Activated CD4-positive, alpha-beta memory T cell treated with anti-CD3 and anti-CD28 coated beads for 36 hours (primary cell): Measurements from ENCODE around the gene TGFBRAP1. TPM values are rescaled to one million over a fixed set of nuclear protein-coding genes. Genes with fewer than 3 reads are reported as not detected.

Source experiments
- CTCF ChIA-PET: fragments of 350-600 bp; sonication (Branson Sonifier 250); formaldehyde crosslinking; loops from one replicate; lab custom pipeline; 2021; ENCODE audit warnings: antibody characterized with exemption, inconsistent platforms; lab: Charles Lee
- POLR2A ChIA-PET: fragments of 350-600 bp; sonication (Branson Sonifier 250); formaldehyde crosslinking; loops from one replicate; lab custom pipeline; 2021; ENCODE audit warnings: antibody characterized with exemption; lab: Charles Lee
- DNase-seq: peaks from one replicate; pipeline ENCODE4 v3.0.0-alpha.2; 2020
- H3K27ac Mint-ChIP-seq: one replicate; pipeline ENCODE4 v1.8.0; 2021; ENCODE audit warnings: mixed read lengths
- H3K27me3 Mint-ChIP-seq: one replicate; pipeline ENCODE4 v1.8.0; 2021; ENCODE audit warnings: mixed read lengths
- H3K36me3 Mint-ChIP-seq: one replicate; pipeline ENCODE4 v1.8.0; 2021; ENCODE audit warnings: mixed read lengths
- H3K4me1 Mint-ChIP-seq: one replicate; pipeline ENCODE4 v1.8.0; 2021; ENCODE audit warnings: low read depth, mixed read lengths
- H3K4me3 Mint-ChIP-seq: one replicate; pipeline ENCODE4 v1.8.0; 2021; ENCODE audit warnings: mild to moderate bottlenecking, mixed read lengths
- H3K9me3 Mint-ChIP-seq: one replicate; pipeline ENCODE4 v1.8.0; 2021; ENCODE audit warnings: mixed read lengths
- intact Hi-C: fragments of 100-400 bp; cut with micrococcal nuclease; formaldehyde crosslinking; loops from one replicate; pipeline ENCODE4 v1.15.1; 2023
- total RNA-seq, 2 experiments: library from RNA; stranded (reverse); gene quantifications; one replicate each; pipeline ENCODE4 v1.2.3, GENCODE V29; 2021

Gene TGFBRAP1
- total RNA-seq = 10 to 100 TPM; 16.8 to 16.9 TPM

- CTCF ChIA-PET = interaction anchor here (1.0 to 1.5 kb wide), 2 partner anchors 10 to 15 kb away, joined by 3 to 4 read pairs; no protein-coding TSS in a partner anchor
- peak within 1 kb of the TSS; percentile 91 for H3K27ac Mint-ChIP-seq
These were observed at the start of gene TGFBRAP1 for GRCh38 chr2:105329561-105330495. Gene TGFBRAP1, minus strand, starts transcription at chr2:105329735. Its CDS starts 21,434 bp downstream, at chr2:105308301.

GRCh38 chr2:105378921-105379383 is 49.4 kb upstream of the TGFBRAP1 start:
- Mint-ChIP-seq H3K27me3 (no peaks in the 10 kb centered on the region), H3K36me3 (no peaks in the 10 kb centered on the region), H3K4me1 (peaks cover 4% of the 10 kb centered on the region), H3K4me3 (no peak overlapping the region), H3K27ac (no peak overlapping the region), H3K9me3 (no peaks in the 10 kb centered on the region)
- intact Hi-C loops = loop anchor here (10.0 kb wide), 1 partner anchor 706 kb away; no protein-coding TSS in a partner anchor
- DNase-seq = no peak
- ChIA-PET POLR2A (no interaction called here), CTCF (no interaction called here)

More at GRCh38 chr2:105329561-105330495, at the start of gene TGFBRAP1:
- intact Hi-C loops = loop anchor here (1.0 to 10.0 kb wide), 4 partner anchors 7 to 415 kb away; partner anchors contain the start of genes C2orf49, MRPS9 and NCK2
- peak; percentile 58 for DNase-seq
- Mint-ChIP-seq H3K27me3 (no peaks in the 10 kb centered on the region), H3K9me3 (no peaks in the 10 kb centered on the region), H3K4me3 (peak within 1 kb of the TSS; percentile 97), H3K4me1 (peaks cover 31% of the 10 kb centered on the region), H3K36me3 (peaks cover 2% of the 10 kb centered on the region)
- POLR2A ChIA-PET = interaction anchor here (0.7 to 2.0 kb wide), 5 partner anchors 8 to 277 kb away, joined by 3 to 16 read pairs (median 6); partner anchors contain the start of gene C2orf49

- intact Hi-C loops = loop anchor here (10.0 kb wide), 1 partner anchor 706 kb away; no protein-coding TSS in a partner anchor
- ChIA-PET POLR2A (no interaction called here), CTCF (no interaction called here)
- H3K27ac Mint-ChIP-seq = no peak overlapping the region
- no peak overlapping the region for H3K4me3 Mint-ChIP-seq
- H3K4me1 Mint-ChIP-seq = peaks cover 10% of the 10 kb centered on the region
- H3K9me3 Mint-ChIP-seq = no peaks in the 10 kb centered on the region
- DNase-seq = no peak
- H3K27me3 Mint-ChIP-seq = no peaks in the 10 kb centered on the region
- H3K36me3 Mint-ChIP-seq = no peaks in the 10 kb centered on the region
These were observed 48.8 kb upstream of the TGFBRAP1 start for GRCh38 chr2:105378276-105378840.

GRCh38 chr2:105377871-105378270 is 48.3 kb upstream of the TGFBRAP1 start:
- intact Hi-C loops = loop anchor here (10.0 kb wide), 1 partner anchor 707 kb away; no protein-coding TSS in a partner anchor
- Mint-ChIP-seq H3K36me3 (no peaks in the 10 kb centered on the region), H3K9me3 (no peaks in the 10 kb centered on the region)

GRCh38 chr2:105376789-105377240 is 47.3 kb upstream of the TGFBRAP1 start:
- intact Hi-C loops = loop anchor here (10.0 kb wide), 1 partner anchor 708 kb away; no protein-coding TSS in a partner anchor
- no peaks in the 10 kb centered on the region for H3K36me3 Mint-ChIP-seq
- H3K4me1 Mint-ChIP-seq = peaks cover 12% of the 10 kb centered on the region
- H3K4me3 Mint-ChIP-seq = no peak overlapping the region
- ChIA-PET CTCF (no interaction called here), POLR2A (no interaction called here)
- H3K27me3 Mint-ChIP-seq = no peaks in the 10 kb centered on the region
- H3K9me3 Mint-ChIP-seq = no peaks in the 10 kb centered on the region
- DNase-seq = no peak
- H3K27ac Mint-ChIP-seq = no peak overlapping the region

More at GRCh38 chr2:105377871-105378270, 48.3 kb upstream of the TGFBRAP1 start:
- Mint-ChIP-seq H3K27me3 (no peaks in the 10 kb centered on the region), H3K27ac (no peak overlapping the region), H3K4me1 (peaks cover 11% of the 10 kb centered on the region), H3K4me3 (no peak overlapping the region)
- DNase-seq = no peak
- CTCF ChIA-PET = no interaction called here
- POLR2A ChIA-PET = no interaction called here

GRCh38 chr2:105376010-105376409 is 46.5 kb upstream of the TGFBRAP1 start:
- Mint-ChIP-seq H3K4me1 (peaks cover 12% of the 10 kb centered on the region), H3K36me3 (no peaks in the 10 kb centered on the region), H3K9me3 (no peaks in the 10 kb centered on the region), H3K27ac (no peak overlapping the region), H3K4me3 (no peak overlapping the region), H3K27me3 (no peaks in the 10 kb centered on the region)
- DNase-seq = no peak
- ChIA-PET CTCF (interaction anchor here (0.6 to 2.5 kb wide), 2 partner anchors 57 to 146 kb away, joined by 3 to 12 read pairs; no protein-coding TSS in a partner anchor), POLR2A (no interaction called here)
- intact Hi-C loops = loop anchor here (10.0 kb wide), 1 partner anchor 709 kb away; no protein-coding TSS in a partner anchor

GRCh38 chr2:105375001-105375561 is 45.5 kb upstream of the TGFBRAP1 start:
- H3K27ac Mint-ChIP-seq = no peak overlapping the region
- H3K4me3 Mint-ChIP-seq = no peak overlapping the region
- ChIA-PET POLR2A (no interaction called here), CTCF (interaction anchor here (0.9 to 2.5 kb wide), 3 partner anchors 22 to 169 kb away, joined by 3 to 12 read pairs (median 3); no protein-coding TSS in a partner anchor)
- no peaks in the 10 kb centered on the region for H3K9me3 Mint-ChIP-seq
- H3K36me3 Mint-ChIP-seq = no peaks in the 10 kb centered on the region
- H3K4me1 Mint-ChIP-seq = peaks cover 15% of the 10 kb centered on the region
- no peaks in the 10 kb centered on the region for H3K27me3 Mint-ChIP-seq
- DNase-seq = no peak
- intact Hi-C loops = loop anchor here (2.0 to 10.0 kb wide), 2 partner anchors 22 to 710 kb away; no protein-coding TSS in a partner anchor

- Mint-ChIP-seq H3K9me3 (no peaks in the 10 kb centered on the region), H3K27me3 (no peaks in the 10 kb centered on the region), H3K36me3 (no peaks in the 10 kb centered on the region), H3K4me1 (peaks cover 20% of the 10 kb centered on the region), H3K4me3 (peak overlapping the region; percentile 57), H3K27ac (peak overlapping the region; percentile 79)
- peak; percentile 53 for DNase-seq
- POLR2A ChIA-PET = no interaction called here
- intact Hi-C loops = loop anchor here (2.0 to 10.0 kb wide), 2 partner anchors 23 to 711 kb away; no protein-coding TSS in a partner anchor
- CTCF ChIA-PET = interaction anchor here (0.9 to 2.5 kb wide), 2 partner anchors 147 to 148 kb away, joined by 3 to 12 read pairs; no protein-coding TSS in a partner anchor
These were observed 44.4 kb upstream of the TGFBRAP1 start for GRCh38 chr2:105373895-105374401.

GRCh38 chr2:105373344-105373781 is 43.8 kb upstream of the TGFBRAP1 start:
- CTCF ChIA-PET = interaction anchor here (0.9 kb wide), 1 partner anchor 147 kb away, joined by 3 read pairs; no protein-coding TSS in a partner anchor
- Mint-ChIP-seq H3K4me3 (no peak overlapping the region), H3K27me3 (no peaks in the 10 kb centered on the region), H3K4me1 (peaks cover 20% of the 10 kb centered on the region), H3K27ac (peak overlapping the region; percentile 11), H3K36me3 (no peaks in the 10 kb centered on the region), H3K9me3 (no peaks in the 10 kb centered on the region)
- POLR2A ChIA-PET = no interaction called here
- intact Hi-C loops = loop anchor here (10.0 kb wide), 1 partner anchor 711 kb away; no protein-coding TSS in a partner anchor
- DNase-seq = no peak

GRCh38 chr2:105371810-105372209 is 42.3 kb upstream of the TGFBRAP1 start:
- CTCF ChIA-PET = interaction anchor here (0.7 to 2.7 kb wide), 3 partner anchors 150 to 205 kb away, joined by 3 to 22 read pairs (median 7); no protein-coding TSS in a partner anchor
- no peak overlapping the region for H3K27ac Mint-ChIP-seq
- H3K4me3 Mint-ChIP-seq = no peak overlapping the region
- intact Hi-C loops = loop anchor here (10.0 kb wide), 1 partner anchor 713 kb away; no protein-coding TSS in a partner anchor
- POLR2A ChIA-PET = no interaction called here
- H3K9me3 Mint-ChIP-seq = no peaks in the 10 kb centered on the region
- no peak for DNase-seq
- no peaks in the 10 kb centered on the region for H3K27me3 Mint-ChIP-seq
- H3K36me3 Mint-ChIP-seq = no peaks in the 10 kb centered on the region
- H3K4me1 Mint-ChIP-seq = peaks cover 20% of the 10 kb centered on the region

GRCh38 chr2:105371156-105371555 is 41.6 kb upstream of the TGFBRAP1 start:
- POLR2A ChIA-PET = no interaction called here
- Mint-ChIP-seq H3K9me3 (no peaks in the 10 kb centered on the region), H3K36me3 (no peaks in the 10 kb centered on the region), H3K4me1 (peaks cover 20% of the 10 kb centered on the region), H3K27me3 (no peaks in the 10 kb centered on the region), H3K4me3 (no peak overlapping the region), H3K27ac (no peak overlapping the region)
- intact Hi-C loops = loop anchor here (10.0 kb wide), 1 partner anchor 714 kb away; no protein-coding TSS in a partner anchor
- DNase-seq = no peak
- CTCF ChIA-PET = interaction anchor here (0.7 to 2.7 kb wide), 3 partner anchors 148 to 206 kb away, joined by 7 to 22 read pairs (median 8); no protein-coding TSS in a partner anchor
